HG02852 (cell line): ENCODE data around the gene CLSTN3.

Source experiments
- ATAC-seq: cut with Tn5 transposase; IDR thresholded peaks from one replicate; pipeline ENCODE4 v1.9.1; 2021; ENCODE audit warnings: mild to moderate bottlenecking, moderate library complexity; ENCODE audit not compliant: unreplicated experiment

The CLSTN3 gene

DNA sequence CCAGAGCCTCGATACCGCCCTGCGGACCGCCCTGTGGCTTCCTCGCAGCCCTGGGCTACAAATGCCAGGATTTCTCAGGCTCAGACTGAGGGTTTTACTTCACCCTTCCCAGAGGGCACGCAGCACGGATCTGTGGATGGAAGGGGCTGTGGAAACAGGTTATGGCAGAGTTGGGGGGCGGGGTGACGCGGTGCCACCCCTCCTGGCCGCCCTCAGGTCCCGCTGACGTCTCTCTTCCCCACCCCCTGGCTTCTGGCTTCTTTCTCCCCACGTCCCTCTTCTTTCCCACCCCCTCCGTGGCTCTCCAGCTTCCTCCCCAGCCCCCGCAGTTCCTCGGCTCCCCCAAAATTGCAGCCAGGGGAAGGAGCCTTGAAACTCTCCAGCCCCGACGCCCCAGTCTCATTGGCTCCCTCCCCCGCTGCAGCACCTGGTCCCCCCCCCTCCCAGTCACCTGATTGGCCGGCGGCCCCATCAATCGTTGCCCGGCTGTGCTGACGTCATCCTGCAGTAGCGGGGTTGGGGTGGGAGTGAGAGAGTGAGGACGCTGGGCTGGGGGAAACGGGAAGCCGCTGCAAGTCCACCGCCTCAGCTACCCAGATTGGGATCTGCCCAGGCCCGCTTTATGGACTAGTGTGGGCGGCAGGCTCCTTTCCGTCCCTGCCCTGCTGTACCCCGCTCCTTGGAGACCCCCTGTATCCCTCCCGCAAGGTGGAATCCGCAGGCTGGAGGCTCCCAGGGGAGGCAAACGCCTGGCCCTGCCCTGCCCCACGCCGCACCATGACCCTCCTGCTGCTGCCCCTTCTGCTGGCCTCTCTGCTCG, at the start of gene CLSTN3:
Gene CLSTN3 (plus strand): TSS at position 500 of the 820 bp plus-strand sequence. CDS start 278 bp downstream, at position 778.
- peak; percentile 76 for ATAC-seq

DNA sequence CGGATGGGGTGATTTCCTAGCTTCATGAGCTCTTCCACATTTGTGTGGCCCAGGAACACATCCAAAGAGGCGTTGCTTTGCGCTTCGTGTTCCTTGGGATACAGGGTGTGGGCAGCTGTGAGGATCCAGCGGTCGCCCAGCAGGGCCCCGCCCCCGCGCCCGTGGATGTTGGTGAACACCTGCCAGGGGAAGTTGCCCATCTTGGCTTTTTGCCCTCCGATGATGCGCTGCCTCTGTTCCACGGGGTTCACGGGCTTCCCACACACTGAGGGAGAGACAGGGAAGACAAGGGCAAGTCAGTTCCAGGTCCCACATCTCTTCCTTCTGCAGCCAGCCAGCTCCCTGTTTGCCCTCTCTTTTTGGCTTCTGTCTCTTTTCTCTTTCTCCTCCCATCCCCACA, 49.1 kb upstream of the CLSTN3 start:
- ATAC-seq = no peak

GRCh38 chr12:7083125-7083524, 47.0 kb upstream of the CLSTN3 start:
- no peak for ATAC-seq

DNA sequence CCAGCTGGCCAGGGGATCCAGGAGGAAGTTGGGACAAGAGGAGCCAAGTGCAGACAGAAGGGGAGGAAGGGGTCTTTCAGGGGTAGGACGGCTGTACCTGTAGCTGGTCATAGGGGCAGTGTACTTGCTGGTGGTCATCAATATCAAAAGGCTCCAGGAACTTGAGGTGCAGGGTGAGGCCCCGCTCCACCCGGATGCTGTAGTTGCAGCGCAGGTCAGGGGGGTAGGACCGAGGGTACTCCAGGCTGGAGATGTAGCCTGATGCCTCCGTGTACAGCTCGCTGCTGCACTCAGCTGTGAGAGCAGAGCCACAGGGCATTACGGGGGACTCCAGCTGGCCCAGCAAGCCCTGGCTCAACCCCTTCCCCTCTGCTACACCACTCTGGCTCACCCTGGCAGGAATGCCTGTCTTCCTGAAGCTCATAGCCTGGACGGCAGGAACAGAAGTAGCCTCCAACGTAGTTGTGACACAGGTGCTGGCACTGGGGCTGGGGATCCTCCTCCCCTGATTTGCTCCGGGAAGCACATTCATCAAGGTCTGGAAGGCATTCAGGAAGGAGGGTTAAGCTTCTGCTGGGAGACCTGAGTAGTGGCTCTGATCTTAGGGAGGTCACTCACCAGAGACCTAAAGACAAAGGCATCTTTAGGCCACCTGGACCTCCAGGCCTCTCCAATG, 40.8 kb upstream of the CLSTN3 start:
- no peak for ATAC-seq

GRCh38 chr12:7090222-7090998, 39.8 kb upstream of the CLSTN3 start:
- ATAC-seq = no peak

DNA sequence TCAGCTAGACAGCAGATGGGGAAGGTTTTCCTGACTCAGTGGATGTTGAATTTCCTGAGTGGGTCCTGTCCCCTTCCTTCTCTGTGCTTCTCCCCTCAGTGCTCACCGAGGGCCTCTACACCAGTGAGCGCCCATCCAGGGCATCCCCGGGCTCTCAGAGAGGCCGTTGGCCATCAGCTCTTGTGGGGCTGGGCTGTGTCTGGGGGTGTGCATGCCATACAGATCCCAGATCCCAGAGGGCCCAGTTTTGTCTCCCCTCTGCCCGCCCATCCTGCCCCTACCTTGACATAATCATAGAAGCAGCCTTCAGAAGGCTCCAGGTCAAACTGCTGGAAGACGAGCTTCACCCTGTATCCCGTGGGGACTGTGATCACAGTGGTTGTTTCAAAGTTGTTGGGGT, 39.0 kb upstream of the CLSTN3 start:
- no peak for ATAC-seq

DNA sequence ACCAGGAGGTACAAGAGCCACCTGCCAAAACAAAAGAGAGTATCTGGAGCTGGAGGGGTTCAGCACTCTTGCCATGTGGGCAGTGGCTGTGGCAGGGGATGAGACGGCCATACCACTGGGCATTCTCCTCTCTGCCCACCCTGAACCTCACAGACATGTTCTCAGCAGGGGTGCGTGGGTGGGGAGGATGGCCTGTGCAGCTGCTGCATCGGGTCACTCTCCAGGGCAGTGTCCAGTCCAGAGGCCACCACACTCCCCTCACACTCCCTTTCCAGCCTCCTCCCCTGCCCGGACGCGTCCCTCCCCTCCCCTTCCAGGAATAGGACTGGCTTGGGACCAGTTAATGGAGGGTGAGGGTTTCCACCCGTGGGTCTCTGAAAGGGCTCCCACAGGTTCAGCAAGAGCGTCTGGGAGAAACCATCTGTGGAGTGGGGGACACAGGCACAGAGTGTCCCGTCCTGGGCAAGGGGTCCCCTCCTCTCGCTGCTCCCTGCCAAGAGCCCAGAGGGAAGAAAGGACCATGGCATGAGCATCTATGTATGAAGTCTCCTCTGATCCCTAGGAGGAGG, 38.4 kb upstream of the CLSTN3 start:
- no peak for ATAC-seq

DNA sequence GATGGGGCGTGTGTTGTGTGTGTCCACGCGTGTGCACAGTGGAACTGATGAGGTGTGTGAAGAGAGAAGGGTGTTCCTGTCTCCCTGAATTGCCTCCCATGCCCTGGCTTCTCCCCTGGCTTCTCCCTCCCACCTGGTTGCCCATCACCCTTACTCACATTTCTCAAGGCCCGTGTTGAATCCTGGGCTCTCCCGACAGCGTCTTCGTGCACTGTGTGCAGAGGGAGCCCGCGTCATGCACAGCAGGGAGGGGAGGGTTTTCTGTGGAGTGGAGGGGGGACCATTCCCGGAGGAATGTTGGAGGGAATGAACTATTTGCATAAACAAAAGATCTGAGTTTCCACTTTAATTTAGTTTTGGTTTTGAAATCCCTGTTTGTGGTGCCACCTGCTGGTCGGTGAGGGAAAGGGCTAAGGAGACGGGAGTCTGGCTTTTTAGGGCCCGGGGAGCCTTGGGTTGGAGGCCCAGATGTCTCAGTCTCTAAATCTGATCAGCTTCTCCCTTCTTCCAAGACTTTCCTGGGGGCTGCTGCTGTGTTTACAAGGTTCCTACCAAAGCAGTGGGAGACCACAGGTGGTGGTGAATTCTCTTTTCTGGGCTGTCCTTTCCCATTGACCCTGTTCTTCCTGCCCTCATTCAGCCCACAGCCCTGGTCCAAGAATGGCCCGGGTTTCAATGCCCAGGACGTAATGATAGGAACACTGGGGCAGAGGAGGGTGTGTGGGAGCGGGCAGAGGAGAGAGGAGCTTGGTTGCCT, 37.8 kb upstream of the CLSTN3 start, which contains the start of gene C1R:
Gene C1R (minus strand): TSS at position 217 of the 757 bp plus-strand sequence. CDS start 57 bp downstream, at position 160.
- no peak for ATAC-seq

DNA sequence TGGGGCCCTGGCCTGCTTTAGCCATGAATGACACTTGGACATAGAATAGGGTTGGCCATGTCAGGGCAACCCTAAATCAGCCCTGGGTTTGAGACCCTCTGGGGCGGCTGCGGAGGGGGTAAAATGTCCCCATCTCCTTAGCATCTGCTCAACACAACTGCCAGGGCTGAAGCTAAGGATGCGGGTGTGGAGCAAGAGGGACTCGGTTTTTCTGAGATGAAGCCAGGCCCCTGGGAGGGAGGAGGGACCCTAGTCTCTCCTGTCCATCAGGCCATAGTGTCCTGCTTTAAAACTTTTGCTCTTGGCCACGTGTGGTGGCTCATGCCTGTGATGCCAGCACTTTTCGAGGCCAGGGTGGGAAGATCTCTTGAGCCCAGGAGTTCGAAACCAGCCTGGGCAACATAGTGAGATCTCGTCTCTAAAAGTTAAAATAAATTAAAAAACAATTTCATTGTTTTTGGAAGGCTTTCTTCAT, 37.1 kb upstream of the CLSTN3 start:
- no peak for ATAC-seq

DNA sequence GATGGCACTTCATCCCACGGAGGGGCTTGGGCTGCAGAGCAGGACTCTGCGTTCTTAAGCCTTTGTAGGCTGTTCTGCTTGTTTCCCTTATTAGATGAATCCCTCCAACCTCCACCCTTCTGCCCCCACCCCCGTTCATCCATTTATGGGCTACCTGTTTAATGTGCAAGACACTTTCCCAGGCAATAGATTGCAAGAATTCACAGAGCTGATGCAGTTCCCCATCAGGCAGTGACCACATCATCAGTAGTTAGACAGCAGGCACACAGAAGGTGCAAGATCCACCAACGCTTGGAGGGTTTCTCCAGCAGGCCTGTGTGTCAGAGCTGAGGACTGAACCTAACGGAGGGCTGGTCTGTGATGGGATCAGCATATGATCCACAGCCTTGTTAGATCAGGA, 36.7 kb upstream of the CLSTN3 start:
- ATAC-seq = no peak

GRCh38 chr12:7093892-7094291, 36.3 kb upstream of the CLSTN3 start:
- no peak for ATAC-seq

DNA sequence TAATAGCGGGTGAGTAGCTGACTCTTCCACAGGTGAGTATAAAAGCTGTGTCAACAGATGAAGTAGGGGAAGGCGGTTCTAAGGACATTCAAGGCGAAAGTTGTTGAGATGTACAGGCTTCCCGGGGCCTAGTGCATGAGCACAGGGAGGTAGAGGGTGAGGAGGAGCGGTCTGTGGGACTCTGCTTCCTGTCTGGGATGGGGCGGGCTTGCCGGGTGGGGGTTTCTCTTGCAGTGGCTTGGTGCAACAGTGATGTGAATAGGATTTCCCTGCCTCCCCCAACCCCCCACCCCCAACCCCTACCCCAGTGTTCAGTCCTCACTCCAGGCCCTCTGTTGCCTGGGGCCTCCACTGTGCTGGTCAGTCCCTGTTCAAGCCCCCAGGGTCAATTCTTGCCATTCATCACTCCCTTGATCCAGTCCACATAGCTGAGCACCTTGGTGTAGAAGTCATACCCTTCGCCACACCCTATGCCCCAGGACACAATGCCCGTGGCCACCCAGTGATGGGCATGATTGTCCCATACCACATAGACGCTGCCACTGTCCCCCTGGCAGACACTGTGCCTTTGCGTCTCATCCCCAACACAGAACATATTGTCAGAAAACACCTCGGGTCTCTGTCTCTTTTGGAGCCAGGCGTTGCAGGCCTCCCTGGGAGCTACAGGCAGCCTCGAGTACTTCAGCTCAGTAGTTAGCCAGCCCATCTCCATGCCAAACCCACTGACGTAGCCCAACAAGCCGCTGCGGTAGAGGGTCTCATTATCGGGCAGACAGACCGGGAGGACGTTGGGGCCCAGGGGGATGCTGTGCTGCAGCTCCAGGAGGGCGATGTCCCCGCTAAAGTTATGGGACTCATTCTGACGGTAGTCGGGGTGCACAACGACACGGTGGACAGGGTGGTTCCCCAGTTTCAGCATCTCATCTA, 33.9 kb upstream of the CLSTN3 start:
- ATAC-seq = no peak

GRCh38 chr12:7096979-7097378, 33.2 kb upstream of the CLSTN3 start:
- ATAC-seq = no peak

GRCh38 chr12:7099290-7099996, 30.7 kb upstream of the CLSTN3 start:
- ATAC-seq = no peak

DNA sequence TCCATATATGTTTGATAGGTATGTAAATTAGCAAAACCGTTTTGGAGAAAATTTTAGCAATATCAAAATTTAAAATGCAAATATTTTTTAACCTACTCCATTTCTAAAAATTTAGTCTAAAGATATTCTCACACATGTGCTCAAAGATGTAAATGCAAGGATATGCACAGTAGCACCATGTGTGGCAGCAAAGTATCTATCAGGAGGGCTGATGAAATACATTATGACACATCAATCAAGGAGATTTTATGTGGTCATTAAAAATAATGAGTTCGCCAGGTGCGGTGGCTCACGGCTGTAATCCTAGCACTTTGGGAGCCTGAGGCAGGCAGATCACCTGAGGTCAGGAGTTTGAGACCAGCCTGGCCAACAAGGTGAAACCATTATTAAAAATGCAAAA, 29.9 kb upstream of the CLSTN3 start:
- no peak for ATAC-seq

DNA sequence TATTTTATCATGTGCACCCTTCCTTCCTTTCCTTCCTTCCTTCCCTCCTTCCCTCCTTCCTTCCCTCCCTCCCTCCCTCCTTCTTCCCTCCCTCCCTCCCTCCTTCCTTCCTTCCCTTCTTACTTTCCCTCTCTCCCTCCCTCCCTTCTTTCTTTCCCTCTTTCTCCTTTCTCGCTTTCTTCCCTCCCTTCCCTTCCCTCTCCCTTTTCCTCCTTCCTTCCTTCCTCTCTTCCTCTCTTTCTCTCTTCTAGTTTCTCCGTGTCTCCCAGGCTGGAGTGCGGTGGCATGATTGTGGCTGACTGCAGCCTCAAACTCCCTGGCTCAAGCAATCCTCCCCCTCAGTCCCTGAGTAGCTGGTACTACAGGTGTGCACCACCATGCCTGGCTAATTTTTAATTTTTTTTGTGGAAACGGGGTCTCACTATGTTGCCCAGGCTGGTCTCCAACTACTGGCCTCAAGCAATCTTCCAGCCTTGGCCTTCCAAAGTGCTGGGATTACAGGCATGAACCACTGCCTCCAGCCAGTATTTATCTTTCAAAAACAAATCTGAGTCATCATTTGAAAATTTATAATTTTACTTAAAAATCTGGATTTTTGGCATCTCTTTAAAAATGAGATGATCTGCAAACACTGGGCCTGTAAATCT, 29.0 kb upstream of the CLSTN3 start:
- no peak for ATAC-seq

GRCh38 chr12:7101694-7102131, 28.5 kb upstream of the CLSTN3 start:
- ATAC-seq = no peak

GRCh38 chr12:7102582-7102981, 27.6 kb upstream of the CLSTN3 start:
- ATAC-seq = no peak
